ENCODE measurements around the gene CIP2A. TPM values are rescaled to one million over a fixed set of nuclear protein-coding genes. Genes with fewer than 3 reads are reported as not detected.

Gene CIP2A
- total RNA-seq, 3 donors from 2014 or later: 2.8 to 6.8 (median 4.5) TPM

- H3K9me3 ChIP-seq: no peaks in the 10 kb centered on the region
- intact Hi-C loops (cut with DNase I, micrococcal nuclease): no loop called here
- TF ChIP-seq CTCF (IDR thresholded peaks at IDR 0.05): no peak
These were observed 77.7 kb downstream of the CIP2A start for GRCh38 chr3:108511490-108511889.

DNA sequence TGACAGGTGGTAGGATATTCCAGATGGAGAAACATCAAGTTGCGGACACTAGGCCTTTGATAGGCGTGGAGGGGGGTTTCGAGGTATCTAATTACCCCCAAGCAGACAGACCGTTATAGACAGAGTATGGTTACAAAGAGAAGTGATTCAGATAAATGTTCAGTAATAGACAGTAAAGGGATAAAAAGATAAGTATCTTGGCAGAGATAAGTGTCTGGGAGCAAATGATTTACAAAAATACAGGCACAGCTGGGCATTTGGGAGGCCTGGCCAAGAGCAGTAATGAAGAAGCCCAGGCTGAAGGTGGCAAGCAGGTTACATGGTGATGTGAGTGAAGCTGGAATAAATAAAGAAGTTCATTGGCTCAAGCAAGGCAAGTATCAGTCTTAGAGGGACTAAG, 78.2 kb downstream of the CIP2A start:
- H3K4me3 ChIP-seq: no peak overlapping the region
- intact Hi-C loops (cut with DNase I, micrococcal nuclease): no loop called here
- no peak for TF ChIP-seq CTCF (IDR thresholded peaks at IDR 0.05)
- no peaks in the 10 kb centered on the region for H3K4me1 ChIP-seq (ENCODE audit: low read depth)
- ATAC-seq (no peak), DNase-seq (no peak)
- H3K36me3 ChIP-seq (ENCODE audit: low read depth): no peaks in the 10 kb centered on the region
- no peaks in the 10 kb centered on the region for H3K9me3 ChIP-seq

More at GRCh38 chr3:108511490-108511889, 77.7 kb downstream of the CIP2A start:
- Histone ChIP-seq H3K4me1 (ENCODE audit: low read depth) (no peaks in the 10 kb centered on the region), H3K36me3 (ENCODE audit: low read depth) (no peaks in the 10 kb centered on the region), H3K4me3 (no peak overlapping the region)
- DNase-seq (no peak), ATAC-seq (no peak)

- no peaks in the 10 kb centered on the region for H3K9me3 ChIP-seq
- no peak within 1 kb of the TSS for H3K4me3 ChIP-seq
- no peak for ATAC-seq
- intact Hi-C loops (cut with DNase I, micrococcal nuclease): no loop called here
- DNase-seq: no peak
- no peak for TF ChIP-seq CTCF (IDR thresholded peaks at IDR 0.05)
- no peaks in the 10 kb centered on the region for H3K36me3 ChIP-seq (ENCODE audit: low read depth)
- H3K4me1 ChIP-seq (ENCODE audit: low read depth): no peaks in the 10 kb centered on the region
These were observed 78.7 kb downstream of the CIP2A start, which contains the start of gene MYH15 for GRCh38 chr3:108510496-108510895. Gene MYH15 (minus strand): TSS chr3:108510596. CDS start chr3:108510530, 66 bp downstream.

DNA sequence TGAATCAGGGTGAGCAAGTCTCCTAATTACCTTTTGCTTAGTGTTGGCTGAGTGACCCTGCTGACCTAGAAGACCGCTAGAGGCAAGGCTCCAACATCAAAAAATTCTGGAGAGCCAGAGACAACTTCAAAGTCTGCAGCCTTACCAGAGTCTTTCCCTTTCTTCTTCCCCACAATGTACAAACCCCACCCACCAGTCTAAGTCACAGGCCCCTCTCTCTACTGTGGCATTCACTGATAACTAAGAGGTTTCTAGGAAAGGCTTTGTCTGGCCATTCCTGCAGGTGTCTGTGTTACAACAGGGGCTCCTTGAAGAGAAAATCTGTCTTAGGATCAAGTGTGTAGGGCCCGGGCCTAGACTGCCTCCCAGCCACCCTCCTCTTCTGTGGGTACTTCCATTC, 79.4 kb downstream of the CIP2A start:
- H3K9me3 ChIP-seq: no peaks in the 10 kb centered on the region
- H3K4me1 ChIP-seq (ENCODE audit: low read depth): no peaks in the 10 kb centered on the region

DNA sequence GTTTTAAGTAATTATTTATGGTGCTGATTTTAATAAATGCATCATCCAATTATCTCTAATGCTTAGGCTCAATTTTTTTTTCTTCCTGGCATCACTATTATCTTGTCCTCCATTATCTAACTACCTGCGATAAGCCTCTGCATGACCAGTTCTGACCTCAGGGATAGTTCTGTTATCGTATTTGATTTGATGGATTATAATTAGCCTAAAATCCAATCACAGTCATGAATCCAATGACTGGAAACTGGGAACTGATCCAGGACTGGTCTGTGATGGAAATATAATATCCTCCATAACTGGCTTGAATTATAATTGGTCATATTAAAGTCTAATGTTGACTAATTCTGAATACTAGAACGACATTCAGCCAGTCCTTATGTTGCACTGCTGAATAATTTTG, 80.0 kb downstream of the CIP2A start:
- Histone ChIP-seq H3K4me3 (no peak overlapping the region), H3K4me1 (ENCODE audit: low read depth) (no peaks in the 10 kb centered on the region), H3K9me3 (no peaks in the 10 kb centered on the region), H3K36me3 (ENCODE audit: low read depth) (no peaks in the 10 kb centered on the region)
- DNase-seq (no peak), ATAC-seq (no peak)
- intact Hi-C loops (cut with DNase I, micrococcal nuclease): no loop called here
- no peak for TF ChIP-seq CTCF (IDR thresholded peaks at IDR 0.05)

More for the DNA sequence above, 79.4 kb downstream of the CIP2A start:
- no peak for TF ChIP-seq CTCF (IDR thresholded peaks at IDR 0.05)
- DNase-seq (no peak), ATAC-seq (no peak)
- no peaks in the 10 kb centered on the region for H3K36me3 ChIP-seq (ENCODE audit: low read depth)
- intact Hi-C loops (cut with DNase I, micrococcal nuclease): no loop called here
- H3K4me3 ChIP-seq: no peak overlapping the region

GRCh38 chr3:108507902-108508301, 81.3 kb downstream of the CIP2A start:
- no peak for DNase-seq
- intact Hi-C loops (cut with DNase I, micrococcal nuclease): no loop called here
- Histone ChIP-seq H3K9me3 (no peaks in the 10 kb centered on the region), H3K4me1 (ENCODE audit: low read depth) (no peaks in the 10 kb centered on the region), H3K36me3 (ENCODE audit: low read depth) (no peaks in the 10 kb centered on the region), H3K4me3 (no peak overlapping the region)
- no peak for TF ChIP-seq CTCF (IDR thresholded peaks at IDR 0.05)
- no peak for ATAC-seq
